HG03571 (cell line): Measurements from ENCODE around the gene OCRL.
"Not testable (repeated sequence)": the region's sequence is repeated elsewhere in the genome, so short reads cannot be mapped to it uniquely, and the experiment has no call there.

Experiments
- ATAC-seq: cut with Tn5 transposase; IDR thresholded peaks from one replicate; pipeline ENCODE4 v1.9.1; 2021; ENCODE audit not compliant: unreplicated experiment

The OCRL gene

GRCh38 chrX:129534816-129535578 is 5.1 kb upstream of the OCRL start:
- no peak for ATAC-seq

GRCh38 chrX:129540722-129541184 is 694 bp downstream of the OCRL start:
- ATAC-seq, result peak; percentile 20

- no peak for ATAC-seq
These were observed 4.7 kb downstream of the OCRL start for GRCh38 chrX:129544780-129545179.

- no peak for ATAC-seq
These were observed 5.3 kb downstream of the OCRL start for GRCh38 chrX:129545408-129545807.

GRCh38 chrX:129549124-129549523 is 9.1 kb downstream of the OCRL start:
- ATAC-seq, result no peak

- peak; percentile 96 for ATAC-seq
These were observed 13.7 kb downstream of the OCRL start for GRCh38 chrX:129553619-129554288.

GRCh38 chrX:129554816-129555215 is 14.8 kb downstream of the OCRL start:
- ATAC-seq, result not testable (repeated sequence)

- no peak for ATAC-seq
These were observed 16.8 kb downstream of the OCRL start for GRCh38 chrX:129556806-129557315.

GRCh38 chrX:129557844-129558480 is 17.9 kb downstream of the OCRL start:
- ATAC-seq, result no peak

- ATAC-seq, result no peak
These were observed 19.7 kb downstream of the OCRL start for GRCh38 chrX:129559783-129560182.

GRCh38 chrX:129561453-129561852 is 21.4 kb downstream of the OCRL start:
- ATAC-seq, result no peak

- not testable (repeated sequence) for ATAC-seq
These were observed 24.3 kb downstream of the OCRL start for GRCh38 chrX:129564345-129564744.

- ATAC-seq, result no peak
These were observed 25.1 kb downstream of the OCRL start for GRCh38 chrX:129565046-129565650.

GRCh38 chrX:129566073-129566472 is 26.0 kb downstream of the OCRL start:
- ATAC-seq, result no peak

- ATAC-seq, result no peak
These were observed 28.3 kb downstream of the OCRL start for GRCh38 chrX:129568349-129568748.

GRCh38 chrX:129572422-129572821 is 32.4 kb downstream of the OCRL start:
- no peak for ATAC-seq

GRCh38 chrX:129573652-129574051 is 33.6 kb downstream of the OCRL start:
- ATAC-seq, result not testable (repeated sequence)

GRCh38 chrX:129574214-129574613 is 34.2 kb downstream of the OCRL start:
- ATAC-seq, result no peak

- ATAC-seq, result no peak
These were observed 36.5 kb downstream of the OCRL start for GRCh38 chrX:129576539-129576938.

GRCh38 chrX:129577473-129577872 is 37.4 kb downstream of the OCRL start:
- no peak for ATAC-seq

GRCh38 chrX:129577877-129578276 is 37.8 kb downstream of the OCRL start:
- ATAC-seq, result no peak
